ENCODE measurements around the gene ZNF580. TPM values are rescaled to one million over a fixed set of nuclear protein-coding genes. Genes with fewer than 3 reads are reported as not detected.

Gene ZNF580, protein sequence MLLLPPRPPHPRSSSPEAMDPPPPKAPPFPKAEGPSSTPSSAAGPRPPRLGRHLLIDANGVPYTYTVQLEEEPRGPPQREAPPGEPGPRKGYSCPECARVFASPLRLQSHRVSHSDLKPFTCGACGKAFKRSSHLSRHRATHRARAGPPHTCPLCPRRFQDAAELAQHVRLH
- total RNA-seq, result 4.0 TPM

DNA sequence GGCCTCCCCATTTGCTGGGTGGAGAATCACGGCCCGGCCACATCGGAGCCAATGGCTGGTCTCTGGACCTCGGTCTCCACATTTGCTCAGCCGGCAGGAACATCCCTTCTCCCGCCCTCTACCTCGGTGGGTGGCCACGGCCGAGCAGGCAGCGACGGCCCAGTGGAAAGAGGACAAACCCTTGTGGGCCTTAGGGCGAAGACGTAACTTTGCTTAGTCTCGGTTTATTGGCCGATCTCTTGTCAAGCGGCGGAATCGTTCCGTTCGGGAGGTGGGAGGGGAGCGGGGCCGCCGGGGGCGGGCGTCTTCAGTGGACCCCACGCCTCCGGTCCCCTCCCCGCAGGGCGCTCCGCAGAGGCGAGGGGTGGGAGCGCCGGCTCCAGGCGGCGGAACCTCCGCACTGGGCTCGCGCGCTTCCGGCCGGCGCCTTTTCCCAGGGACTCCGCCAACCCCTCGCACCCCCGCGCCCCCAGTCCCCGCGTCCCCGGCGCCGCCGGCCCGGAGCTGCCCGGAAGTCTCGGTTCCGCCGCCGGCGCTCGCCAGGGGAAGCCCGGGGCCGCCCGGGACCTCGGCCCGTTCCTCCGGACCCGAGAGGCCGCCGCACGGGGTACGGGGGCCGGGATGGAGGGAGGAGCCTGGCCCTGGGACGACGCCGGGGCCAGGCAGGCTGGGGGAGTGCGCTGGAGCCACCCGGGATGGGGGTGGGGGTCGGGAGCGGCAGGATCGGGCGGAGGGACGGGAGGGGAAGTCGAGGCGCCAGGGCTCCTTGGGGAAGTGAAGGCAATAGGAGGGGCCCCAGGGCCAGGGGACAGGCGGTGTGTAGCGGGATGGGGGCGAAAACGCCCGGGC, at the start of gene ZNF580:
TSS of gene ZNF580 (plus strand) at position 426 of the 849 bp plus-strand sequence. CDS start 1,507 bp downstream, outside the sequence.
- peak; percentile 78 for DNase-seq

DNA sequence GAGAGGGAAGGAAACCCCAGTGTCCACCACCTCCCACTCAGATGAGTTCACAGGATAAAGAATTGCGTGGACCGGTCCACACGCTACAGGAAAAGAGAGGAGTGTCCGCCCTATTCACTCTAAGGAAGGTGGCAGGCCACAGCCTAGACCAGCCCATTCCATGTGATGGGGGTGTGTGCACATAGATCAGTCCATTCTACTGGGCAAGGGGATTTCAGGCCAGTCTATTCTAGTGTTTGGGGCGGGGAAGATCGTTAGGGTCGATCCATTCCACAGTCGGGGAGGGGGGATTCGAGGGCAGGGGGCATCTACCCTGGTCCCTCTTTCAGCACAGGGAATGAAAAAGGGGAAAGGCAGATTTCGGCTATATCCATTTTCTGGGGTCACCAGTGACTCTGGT, 49.2 kb upstream of the ZNF580 start:
- DNase-seq, result no peak

DNA sequence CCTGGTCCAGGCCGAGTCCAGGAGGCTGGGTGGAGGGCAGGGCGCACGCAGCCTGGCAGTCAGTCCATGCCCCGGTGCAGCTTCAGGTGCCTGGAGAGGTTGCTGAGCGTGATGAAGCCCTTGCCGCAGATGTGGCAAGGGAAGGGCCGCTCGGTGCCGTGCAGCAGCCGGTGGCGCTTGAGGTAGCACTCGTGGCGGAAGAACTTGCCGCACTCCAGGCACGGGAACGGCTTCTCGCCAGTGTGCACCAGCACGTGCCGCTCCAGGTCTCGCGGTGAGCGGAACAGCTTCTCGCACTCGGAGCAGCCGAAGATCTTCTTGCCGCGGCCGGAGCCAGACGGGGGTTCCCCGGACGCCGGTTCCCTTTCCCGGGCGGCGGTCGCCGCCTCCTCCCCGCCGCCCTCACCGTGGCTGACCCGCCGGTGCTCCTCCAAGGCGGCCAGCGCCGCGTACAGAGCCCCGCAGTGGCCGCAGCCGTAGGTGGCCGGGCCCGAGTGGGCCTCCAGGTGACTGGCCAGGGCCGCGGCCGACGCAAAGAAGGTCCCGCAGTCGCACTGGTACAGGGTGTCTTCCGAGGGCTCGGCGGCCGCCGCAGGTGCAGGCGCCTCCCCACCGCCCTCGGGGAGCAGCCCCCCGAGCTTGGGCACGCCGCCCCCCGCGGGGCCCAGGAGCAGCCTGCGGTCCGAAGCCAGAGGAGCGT, 48.3 kb upstream of the ZNF580 start:
- no peak for DNase-seq

DNA sequence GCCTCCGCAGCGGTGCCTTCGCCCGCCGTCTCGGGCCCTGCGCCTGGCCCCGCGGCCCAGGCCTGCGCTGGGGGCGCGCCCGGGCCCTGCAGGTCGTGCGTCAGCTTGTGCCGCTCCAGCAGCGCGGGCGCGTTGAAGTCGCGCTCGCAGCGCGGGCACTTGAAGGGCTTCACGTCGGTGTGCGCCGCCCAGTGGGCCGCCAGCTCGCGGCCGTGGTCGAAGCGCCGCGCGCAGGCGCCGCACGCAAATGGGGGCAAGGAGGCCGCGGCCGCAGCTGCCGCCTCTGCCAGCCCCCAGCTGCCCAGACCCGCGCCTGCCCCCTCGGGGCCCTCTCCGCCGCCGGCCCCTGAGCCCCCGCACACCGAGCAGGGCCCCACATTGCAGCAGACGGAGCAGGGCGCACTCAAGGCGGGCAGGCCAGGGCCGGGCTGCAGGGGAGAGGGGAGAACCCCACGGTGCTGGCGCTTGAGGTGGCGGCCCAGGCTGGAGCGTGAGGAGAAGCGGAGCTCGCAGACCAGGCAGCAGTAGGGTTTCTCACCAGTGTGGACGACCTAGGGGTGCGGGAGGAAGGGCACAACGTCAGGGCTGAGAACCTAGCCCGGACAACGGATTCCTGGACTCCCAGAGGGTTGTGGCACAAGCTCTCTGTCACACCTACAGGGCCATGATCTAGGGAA, 47.6 kb upstream of the ZNF580 start:
- no peak for DNase-seq

DNA sequence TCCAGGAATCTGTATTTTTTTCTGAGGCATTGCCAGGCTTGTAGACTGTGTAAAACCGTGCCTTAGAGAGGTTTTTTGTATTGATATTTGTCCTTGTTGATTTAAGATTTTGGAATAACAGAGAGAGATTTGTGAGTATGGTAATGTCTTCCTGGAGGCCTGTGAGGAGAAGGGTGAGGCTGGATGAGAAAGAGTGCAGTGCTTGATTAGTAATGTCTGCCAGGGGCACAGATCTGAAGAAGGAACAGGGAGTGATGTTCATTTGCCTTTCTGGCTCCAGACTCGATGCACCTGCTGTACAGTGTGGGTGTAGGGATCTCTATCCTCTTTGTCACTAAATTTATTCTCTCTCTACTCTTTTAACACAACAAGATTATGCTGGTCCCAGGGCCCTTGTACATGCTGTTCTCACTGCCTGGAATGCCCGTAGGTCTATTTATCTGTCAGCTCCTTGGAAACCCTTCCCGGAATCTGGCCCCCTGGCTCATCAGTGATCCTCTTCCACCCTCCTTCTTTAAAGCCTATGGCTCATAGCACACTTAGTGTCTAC, 45.7 kb upstream of the ZNF580 start:
- no peak for DNase-seq

DNA sequence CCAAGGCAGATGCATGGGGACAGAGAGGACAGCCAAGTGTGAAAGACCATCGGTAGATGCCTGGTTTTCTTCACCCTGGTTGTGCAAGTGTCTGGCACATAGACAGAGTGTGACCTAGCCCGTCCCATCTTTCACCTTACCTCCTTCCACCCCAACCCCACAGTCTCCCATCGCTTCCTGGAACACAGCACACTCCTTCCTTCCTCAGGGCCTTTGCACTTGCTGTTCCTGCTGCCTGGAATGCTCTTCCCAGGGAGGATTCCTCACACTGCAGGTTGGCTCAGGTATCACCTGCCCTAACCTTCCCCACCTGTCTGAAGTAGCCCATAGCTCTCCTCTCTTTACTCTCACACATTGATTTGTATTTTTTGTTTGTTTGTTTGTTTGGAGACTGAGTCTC, 44.5 kb upstream of the ZNF580 start:
- no peak for DNase-seq

DNA sequence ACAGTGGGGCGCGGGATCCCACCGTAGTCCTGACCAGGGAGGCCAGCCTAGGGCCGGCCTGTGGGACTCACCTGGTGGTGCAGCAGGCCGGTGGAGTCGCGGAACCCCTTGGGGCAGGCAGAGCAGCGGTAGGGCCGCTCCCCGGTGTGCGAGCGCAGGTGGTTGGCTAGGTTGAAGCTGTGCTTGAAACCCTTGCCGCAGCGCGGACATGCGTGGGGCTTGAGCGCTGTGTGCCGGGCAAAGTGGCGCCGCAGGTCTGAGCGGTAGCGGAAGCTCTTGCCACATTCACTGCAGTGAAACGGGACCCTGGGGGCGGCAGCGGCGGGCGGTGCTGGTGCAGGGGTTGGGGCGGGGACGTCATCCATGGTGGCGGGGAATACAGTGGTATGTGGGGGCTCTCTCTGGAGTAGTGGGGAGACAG, 43.3 kb upstream of the ZNF580 start:
- DNase-seq, result no peak

DNA sequence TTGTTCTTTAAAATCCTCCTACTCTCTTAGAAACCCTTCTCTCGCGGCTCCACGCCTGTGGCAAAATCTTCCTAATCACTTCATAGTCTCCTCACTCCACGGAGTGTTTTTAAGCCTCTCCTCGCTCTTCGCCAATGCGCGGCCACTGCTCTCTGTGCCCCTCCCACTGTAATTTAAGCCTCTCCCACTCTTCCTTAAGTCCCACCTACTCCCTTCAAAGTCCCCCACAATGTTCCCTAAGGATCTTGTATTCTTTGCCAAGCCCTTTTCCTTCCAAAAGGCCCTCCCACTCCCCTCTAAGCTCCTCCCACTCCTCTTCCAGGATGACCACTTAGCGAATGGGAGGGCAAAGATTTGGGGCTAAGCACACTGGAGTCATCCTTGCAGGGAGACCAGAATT, 42.8 kb upstream of the ZNF580 start:
- DNase-seq, result no peak

DNA sequence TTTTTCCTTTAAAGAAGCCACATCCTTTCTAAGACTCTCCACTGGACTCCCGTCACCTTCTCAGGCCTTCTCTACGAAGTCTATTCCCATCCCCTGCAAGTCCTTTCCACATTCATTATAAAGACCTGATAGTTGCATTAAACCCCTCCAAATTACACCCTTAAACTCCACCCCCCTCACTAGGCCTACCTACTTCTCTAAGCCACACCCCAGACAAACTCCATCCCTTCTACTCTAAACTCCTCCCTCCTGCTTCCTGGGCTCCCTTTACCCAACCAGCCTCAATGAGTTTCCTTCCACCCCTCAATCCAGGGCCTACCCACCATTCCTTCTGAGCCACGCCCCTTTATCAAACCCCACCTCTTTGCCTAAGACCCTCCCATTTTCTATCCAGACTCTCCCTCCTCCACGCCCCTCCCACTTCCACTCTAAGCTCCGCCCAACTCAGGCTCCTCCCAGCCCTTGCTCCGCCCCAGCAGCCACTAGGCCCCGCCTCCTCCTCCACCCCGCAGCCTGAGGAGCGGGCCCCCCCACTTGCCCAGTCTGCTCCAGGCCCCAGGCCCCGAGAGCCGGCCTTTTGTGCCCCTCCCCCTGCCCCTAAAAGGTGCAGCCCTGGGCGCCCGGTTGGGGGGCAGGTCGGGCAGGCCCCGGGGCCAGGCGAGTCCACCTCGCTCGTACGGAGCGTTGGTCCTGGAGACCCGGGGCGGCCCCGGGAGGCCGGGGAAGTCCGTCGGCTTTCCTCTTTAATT, 41.9 kb upstream of the ZNF580 start:
- DNase-seq, result peak; percentile 93

DNA sequence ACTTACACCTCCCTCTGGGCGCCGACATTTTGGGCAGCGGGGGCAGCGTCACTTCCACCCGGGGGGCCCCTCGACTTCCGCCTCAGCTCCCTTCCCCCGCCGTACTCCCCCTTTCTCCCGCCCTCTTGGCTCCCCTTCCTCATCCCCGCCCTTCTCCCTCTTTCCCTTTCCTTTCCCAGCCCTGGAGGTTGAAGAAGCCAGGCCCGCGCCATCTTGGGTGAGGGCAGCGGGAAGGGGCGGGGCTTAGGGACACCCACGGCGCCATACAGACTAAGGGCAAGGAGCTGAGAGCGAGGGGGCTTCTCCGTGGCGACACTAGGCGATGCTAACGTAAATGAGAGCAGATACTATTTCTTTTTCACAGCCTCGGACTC, 41.3 kb upstream of the ZNF580 start, which contains the start of gene FIZ1:
TSS of gene FIZ1 (minus strand) at position 50 of the 374 bp plus-strand sequence. CDS start 1,652 bp downstream, outside the sequence.
- peak; percentile 99 for DNase-seq

DNA sequence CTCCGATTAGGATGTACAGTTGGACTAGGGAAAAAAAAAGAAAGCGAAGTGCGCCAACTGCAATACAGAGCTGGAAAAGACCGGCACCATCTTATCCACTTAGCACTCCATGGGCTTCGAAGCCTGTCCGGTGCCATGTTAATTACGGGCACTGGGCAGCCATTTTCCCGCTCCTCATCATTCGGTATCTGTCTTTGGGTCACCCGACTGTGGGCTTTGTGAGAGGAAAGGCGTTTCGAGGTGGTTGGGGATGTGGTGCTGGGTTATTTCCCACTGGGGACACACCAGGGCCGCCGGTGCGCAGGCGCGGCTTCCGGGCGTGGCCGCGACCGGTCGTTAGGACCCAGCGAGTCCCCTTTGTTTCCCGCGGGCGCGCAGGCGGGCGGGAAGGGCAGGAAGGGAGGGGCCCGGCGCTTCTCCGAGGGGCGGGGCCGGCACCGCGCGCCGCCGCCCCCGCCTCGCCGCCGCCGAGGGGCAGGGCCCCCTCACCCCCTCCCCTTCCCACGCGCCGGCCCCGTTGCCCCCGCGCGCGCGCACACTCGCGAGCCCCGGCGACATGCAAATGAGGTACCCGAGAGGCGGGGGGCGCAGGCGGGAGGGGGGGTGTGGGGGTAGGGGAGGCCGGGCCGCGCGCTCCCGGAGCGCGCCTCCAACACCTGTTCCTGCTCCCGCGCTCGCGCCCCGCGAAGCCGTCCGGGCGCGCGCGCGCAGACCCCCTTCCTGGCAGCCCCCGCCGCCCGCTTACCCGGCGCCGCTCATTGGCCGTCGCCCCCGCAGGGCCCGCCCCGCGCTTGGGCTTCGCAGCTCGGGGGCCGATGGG, 40.8 kb upstream of the ZNF580 start, which contains the start of gene ZNF524:
TSS of gene ZNF524 (plus strand) at position 447 of the 820 bp plus-strand sequence. CDS start 1,825 bp downstream, outside the sequence.
- peak; percentile 97 for DNase-seq

DNA sequence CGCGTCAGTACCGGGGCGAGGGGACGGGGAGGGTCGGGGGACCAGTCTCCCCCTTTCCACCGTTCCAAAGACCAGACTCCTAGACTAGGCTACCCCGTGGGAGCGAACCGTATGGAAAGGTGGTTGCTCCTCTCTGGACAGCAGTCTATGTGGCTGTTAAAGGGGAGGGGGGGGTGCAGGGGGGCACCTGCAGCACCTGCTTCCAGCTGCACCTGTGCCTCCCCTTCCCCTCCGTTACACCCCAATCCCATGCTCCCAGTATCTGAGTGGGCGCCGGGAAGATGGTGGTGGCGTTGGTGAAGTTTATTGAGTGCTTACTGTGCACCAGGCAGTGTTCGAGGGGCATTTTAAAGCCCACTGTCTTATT, 40.2 kb upstream of the ZNF580 start:
- DNase-seq, result peak; percentile 40

DNA sequence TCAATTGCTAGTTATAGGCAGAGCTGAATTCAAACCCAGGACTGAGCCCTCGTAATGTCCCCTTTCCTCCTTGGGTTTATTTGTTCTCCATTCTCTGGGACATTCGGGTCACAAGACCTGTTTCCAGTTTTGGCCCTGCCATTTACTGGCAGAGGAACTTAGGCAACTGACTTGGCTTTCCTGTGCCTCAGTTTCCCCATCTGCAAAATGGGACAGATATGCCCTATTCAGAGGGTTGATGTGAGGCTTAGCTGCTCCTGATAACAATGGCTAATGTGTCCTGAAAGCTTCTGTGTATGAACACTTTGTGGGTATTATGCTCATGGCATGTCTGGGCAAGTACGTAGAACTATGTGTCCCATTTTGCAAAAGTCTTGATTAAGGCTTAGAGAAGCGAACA, 39.7 kb upstream of the ZNF580 start:
- DNase-seq, result no peak

DNA sequence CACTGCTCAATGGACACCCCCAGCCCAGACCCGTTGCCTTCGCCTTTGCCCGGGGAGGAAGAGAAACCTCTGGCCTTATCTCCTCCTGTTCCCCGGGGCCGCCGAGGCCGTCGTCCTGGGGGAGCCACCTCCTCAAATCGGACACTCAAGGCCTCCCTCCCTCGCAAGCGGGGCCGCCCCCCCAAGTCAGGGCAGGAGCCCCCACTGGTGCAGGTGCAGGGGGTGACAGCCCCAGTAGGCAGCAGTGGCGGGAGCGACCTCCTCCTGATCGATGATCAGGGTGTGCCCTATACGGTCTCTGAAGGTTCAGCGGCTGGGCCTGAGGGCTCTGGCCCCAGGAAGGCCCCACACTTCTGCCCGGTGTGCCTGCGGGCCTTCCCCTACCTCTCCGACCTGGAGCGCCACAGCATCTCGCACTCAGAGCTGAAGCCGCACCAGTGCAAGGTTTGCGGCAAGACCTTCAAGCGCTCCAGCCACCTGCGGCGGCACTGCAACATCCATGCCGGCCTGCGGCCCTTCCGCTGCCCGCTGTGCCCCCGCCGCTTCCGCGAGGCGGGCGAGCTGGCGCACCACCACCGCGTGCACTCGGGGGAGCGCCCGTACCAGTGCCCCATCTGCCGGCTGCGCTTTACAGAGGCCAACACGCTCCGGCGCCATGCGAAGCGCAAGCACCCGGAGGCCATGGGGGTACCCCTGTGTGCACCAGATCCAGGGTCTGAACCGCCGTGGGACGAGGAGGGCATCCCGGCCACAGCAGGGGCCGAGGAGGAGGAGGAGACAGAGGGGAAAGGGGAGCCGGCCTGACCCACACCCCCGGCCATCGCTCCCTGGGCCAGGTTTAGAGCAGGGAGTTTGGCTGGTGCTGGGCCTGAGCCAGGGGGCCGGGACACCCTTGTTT, 38.4 kb upstream of the ZNF580 start:
- DNase-seq, result no peak

DNA sequence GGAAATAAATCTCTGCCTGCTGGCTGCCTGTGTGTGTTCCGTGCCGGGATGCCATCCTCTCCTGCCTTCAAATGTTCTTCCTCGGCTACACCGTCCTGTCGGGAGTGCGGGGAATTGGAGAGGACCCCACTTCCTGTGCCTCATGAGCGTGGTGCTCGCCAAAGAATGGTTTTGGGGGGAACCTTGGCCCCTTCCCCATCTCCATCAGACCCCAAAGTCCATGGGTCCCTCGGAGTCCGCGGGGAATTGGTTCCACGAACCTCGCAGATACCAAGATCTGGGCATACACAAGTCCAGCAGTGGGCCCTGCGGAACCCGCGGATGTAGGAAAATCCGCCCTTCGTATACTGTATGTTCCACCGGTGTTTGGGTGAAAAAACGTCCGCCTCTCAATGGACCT, 37.7 kb upstream of the ZNF580 start:
- DNase-seq, result no peak

DNA sequence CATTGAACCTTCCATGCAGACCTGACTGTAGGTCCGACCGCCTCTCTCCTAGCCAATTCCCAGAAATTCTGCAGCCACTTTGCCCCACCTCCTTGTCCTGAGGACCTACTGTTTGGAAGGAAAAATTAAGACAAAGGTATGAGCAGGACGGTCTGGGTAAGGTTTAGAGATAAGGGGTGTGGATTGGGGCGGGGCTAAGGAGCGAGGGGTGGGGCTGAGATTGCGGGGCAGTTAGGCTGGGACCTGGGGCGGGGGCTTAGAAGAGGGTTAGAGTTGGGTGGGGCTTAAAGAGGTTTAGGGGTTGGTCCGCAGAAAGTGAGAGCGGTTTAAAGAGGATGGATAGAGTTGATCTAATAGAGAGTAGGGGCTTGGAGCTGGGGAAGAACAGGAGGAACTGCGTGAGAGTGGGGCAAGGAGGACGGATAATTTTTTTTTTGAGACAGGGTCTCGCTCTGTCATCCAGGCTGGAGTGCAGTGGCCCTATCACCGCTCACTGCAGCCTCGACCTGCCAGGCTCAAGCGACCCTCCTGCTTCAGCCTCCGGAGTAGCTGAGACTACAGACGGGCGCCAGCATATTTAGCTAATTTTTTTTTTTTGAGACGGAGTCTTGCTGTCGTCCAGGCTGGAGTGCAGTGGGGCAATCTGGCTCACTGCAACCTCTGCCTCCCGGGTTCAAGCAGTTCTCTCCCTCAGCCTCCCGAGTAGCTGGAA, 37.1 kb upstream of the ZNF580 start:
- no peak for DNase-seq

DNA sequence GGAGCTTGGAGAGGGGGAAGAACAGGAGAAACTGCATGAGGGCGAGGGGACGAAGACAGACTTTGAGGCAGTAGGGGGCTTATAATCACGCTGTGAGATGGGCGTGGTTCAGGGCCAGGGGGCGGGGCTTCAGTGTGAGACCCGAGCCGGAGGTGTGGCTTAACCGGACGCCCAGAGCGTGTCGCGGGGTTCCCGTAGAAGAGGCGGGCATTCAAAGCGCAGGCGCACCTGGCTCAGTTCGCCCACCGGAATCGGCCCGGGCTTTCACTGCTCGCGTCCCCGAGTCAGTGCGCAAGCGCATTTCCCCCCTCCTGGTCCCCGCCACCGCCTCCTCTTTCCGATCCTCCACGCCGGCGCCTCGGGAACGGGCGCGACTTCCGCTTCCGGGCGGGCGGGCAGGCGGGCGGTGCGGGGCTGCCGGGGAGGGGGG, 35.6 kb upstream of the ZNF580 start:
- DNase-seq, result peak; percentile 95

DNA sequence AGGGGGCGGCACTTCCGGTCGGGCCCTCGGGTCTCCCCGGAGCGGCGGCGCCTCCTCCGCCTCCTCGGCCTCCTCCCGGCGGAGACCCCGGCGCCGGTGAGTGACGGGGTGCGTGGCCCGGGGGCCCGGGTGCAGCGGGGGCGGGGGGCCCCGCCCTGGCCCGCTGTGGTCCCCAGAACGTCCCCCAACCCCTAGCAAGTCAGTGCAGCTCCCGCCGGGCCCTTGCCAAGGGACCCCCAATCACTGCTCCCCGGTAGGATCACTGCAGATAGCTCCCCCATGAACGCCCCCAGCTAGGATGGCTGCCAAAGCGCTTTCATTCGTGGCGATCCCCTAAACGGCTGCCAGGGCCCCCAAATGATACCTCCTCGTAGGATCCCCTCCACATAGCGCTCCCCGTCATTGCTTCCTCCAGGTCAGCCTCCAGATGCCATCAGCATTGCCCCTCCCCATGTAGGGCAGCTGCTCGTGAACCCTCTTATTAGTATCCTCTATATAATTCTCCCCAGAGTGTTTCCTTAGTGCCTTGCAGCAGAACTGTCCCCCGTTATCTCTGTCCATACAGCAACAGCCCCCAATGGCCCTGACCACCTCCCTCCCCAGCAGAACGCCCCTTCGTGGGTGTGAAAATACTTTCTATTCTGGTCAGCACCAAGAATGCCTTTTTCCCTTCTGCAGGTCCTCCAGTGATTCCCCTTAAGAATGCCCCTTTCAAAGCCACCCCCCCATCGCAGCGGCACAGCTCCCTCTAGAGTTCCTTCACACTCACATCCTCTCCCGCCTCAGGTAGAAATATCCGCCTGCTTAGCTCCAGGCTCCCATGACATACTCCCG, 34.9 kb upstream of the ZNF580 start, which contains the start of gene ZNF865:
TSS of gene ZNF865 (plus strand) at position 11 of the 834 bp plus-strand sequence. CDS start 7,972 bp downstream, outside the sequence.
- DNase-seq, result peak; percentile 53
